Left lobe of liver (tissue), 2 donors: Measurements from ENCODE around the gene RPL29. TPM values are rescaled to one million over a fixed set of nuclear protein-coding genes. Genes with fewer than 3 reads are reported as not detected.

Experiments
- ATAC-seq: fragments of 200-7000 bp; cut with Tn5 transposase; one replicate; pipeline ENCODE4 v1.9.1; 2020; ENCODE audit warnings: mild to moderate bottlenecking, moderate library complexity
- DNase-seq: peaks from one replicate; pipeline ENCODE4 v3.0.0-alpha.2; 2020; ENCODE audit warnings: low spot score
- total RNA-seq: library from RNA; stranded (reverse); gene quantifications from one replicate; pipeline ENCODE4 v1.2.1, GENCODE V29; 2021
- donor health status: DM: no; HTN: no; CAD: no; lungs with moderate emphysema.
- donor health status: DM: no; HTN: yes; CAD: no.

RPL29 gene
- total RNA-seq, 1 donor from 2014 or later, result 392 TPM

- ATAC-seq (no peak), DNase-seq (no peak)
Measured at GRCh38 chr3:52026041-52026440, 30.3 kb upstream of the RPL29 start.

DNA sequence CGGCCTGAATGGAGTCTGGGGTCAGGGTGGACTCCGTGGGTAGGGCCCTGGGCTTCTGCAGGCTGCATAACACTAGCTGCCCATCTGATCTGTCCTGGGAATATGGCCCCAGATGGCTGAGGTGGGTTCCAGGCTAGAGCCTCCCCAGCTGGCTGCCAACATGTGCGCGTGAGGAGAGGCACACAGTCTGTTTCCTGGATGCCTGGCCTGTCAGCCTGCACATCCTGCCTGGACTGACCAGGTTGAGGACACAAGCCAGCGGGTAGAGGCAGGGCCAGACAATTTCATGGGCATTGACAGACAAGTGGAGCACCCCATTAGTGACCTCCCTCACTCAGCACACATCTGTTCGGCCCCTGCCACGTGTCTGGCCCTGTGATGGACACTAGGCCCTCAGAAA lies 29.8 kb upstream of the RPL29 start:
- DNase-seq (no peak), ATAC-seq (no peak)

DNA sequence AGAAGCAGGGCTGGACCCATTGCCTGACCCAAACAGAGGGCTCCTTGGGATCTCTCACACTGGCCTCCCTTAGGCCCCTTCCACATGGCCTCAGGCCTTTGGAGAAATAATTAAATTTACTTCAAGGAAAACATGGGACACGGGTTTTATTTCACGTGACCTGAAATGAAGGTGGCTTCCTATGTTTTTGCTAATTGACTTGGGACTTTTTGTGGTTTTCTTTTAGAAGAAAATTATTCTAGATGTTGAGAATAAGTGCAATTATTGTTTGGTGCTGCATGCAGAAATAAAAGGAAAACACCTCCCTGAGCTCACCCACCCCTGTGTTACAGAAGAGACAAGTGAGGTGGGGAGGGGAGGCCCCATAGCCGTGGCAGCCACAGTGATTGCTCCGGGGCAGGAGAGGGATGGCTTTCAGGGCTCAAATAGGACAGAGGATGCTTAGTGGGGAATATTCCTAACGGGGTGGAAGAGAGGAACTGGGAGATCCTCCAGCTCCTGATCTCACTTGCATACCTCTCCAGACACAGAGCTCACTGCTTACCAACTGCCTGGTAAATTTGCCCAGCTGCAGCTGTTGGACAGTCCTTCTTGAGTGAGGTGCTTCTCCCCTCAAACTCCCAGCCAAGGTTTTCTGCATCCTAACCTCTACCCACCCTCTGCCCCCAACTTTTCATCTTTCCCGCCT lies 29.2 kb upstream of the RPL29 start:
- ATAC-seq, result no peak

DNA sequence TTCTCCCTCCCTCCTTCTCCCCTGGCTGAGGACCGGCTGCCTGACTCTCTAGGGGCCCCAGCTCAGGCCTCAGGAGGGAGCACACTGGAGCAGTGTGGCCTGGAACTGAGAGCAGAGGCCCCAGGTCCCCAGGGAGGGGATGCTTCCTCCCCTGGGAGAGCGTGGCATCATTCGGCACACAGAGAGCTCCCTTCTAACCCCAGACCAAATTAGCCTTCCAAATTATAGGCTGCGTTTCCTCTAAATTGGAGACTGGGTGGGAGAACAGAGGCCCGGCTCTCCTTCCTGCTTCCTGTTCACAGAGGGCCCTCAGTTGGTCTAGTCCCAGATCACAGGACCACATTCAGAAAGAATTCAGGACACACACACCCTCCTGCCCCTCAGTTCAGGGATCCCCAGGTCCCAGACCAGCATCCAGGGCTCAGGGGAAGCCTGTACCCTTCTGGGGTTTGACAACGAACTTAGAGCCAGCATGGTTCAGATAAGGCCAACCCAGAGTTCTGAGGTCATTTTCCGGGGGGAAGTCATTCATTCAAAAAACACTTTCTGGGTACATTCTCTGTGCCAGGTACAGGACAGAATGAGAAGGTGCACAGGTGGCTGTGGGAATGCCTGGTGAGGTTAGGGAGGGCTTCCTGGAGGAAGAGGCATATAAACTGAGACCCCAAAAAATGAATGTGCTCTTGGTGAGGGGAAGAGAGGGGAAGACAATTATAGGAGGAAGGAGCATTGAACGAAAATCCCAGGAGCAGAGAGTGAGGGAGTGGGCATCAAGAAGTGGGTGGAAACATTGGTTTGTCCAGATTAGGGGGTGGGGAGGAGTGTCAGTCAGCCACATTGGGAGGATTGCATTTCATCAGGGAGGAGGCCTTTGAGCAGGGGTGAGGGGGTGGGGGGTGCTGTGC lies 28.4 kb upstream of the RPL29 start:
- DNase-seq (no peak), ATAC-seq (no peak)

More for the DNA sequence above, 29.2 kb upstream of the RPL29 start:
- no peak for DNase-seq

GRCh38 chr3:52023101-52023770 lies 27.5 kb upstream of the RPL29 start:
- DNase-seq, result no peak
- ATAC-seq, result no peak

GRCh38 chr3:52022323-52023100 lies 26.8 kb upstream of the RPL29 start:
- DNase-seq, result no peak

DNA sequence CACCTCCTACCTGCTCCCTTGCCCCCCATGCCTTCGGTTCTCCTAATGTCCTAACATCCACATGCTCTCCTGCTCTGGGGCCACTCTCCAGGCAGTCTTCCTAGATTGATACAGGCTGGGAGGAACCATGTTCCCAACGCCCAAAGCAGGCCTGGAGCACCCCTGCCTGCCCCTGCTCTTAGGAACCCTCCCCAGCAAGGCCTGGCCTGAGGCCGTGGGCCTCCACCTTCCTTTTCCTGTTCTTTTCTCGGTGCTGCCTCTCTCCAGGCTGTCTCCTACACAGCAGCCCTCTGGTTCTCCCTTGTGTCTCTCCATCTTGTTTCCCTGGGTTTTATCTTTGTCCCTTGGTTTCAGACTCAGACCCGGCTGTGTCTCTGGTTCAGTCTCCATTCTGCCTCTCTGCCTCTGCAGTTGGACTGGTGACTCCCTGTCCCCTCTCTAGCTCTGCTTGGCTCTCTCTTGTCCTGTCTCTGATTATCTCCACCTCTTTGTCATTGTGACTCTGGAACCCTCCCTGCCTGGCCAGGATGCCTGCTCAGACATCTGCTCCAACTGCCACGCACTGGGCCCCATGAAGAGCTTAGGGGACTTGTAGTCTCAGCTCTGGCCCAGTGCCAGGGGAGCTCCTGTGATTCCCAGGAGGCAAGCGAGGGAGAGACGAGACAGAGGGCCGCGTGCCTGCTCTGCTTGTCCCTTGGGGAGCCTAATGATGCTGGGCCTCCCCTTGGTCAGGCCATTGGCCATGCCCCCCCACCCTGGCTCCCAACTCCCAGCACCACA lies 26.0 kb upstream of the RPL29 start:
- ATAC-seq (peak; percentile 7), DNase-seq (no peak)

More at GRCh38 chr3:52022323-52023100, 26.8 kb upstream of the RPL29 start:
- ATAC-seq, result no peak

DNA sequence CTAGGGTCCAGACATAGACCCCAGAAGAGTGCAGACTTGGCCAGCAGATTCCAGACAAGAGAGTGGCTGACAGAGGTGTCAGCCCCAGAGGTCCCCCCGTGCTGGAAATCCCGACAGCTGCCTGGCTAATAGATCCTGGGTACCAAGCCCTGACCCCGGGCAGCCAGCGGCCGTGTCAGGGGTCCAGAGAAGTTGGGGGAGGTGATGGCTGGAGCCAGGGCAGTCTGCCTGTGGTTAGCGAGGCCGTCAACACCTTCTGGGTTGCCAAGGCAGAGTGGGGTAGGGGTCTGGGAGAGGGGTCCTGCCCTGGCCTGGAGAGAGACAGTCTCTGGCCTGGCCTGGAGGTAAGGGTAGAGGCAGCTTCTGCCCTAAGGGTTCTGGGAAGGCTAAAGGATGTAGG lies 25.1 kb upstream of the RPL29 start:
- ATAC-seq, result no peak
- no peak for DNase-seq

DNA sequence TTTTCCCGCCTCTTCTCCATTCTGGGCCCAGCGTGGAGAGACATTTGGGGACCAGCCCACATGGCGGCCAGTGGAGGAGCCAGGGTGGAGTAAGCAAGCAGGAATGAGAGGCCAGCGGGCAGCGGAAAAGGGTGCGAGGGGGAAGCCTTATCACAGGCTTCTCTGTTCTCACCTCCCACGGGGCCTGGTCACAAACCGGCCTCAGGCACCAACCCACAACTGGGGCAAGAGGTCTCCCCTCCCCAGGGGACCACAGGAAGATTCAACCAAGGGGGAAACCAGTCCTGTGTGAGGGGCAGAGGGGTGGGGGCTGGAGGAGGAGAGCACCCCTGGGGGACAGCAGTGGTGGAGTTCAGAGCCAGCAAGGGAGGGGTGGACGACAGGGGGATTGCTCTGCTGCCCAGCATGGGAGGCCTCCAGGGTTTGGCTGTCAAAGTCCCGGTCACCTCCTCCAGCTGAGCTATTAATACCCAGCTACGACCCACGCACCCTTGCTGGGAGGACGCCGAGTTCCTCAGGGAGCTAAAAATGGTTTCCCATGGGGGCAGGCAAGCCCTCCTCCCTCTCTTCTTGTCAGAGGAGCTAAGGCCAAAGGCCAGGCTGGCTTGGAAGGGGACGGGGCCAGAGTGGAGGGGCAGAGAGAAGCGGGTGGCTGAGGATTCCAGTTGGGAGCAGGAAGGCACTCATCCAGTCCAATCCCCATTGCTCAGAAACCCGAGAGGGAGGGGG lies 23.8 kb upstream of the RPL29 start:
- ATAC-seq, result peak; percentile 29

GRCh38 chr3:52018319-52019000 lies 22.8 kb upstream of the RPL29 start:
- DNase-seq (no peak), ATAC-seq (no peak)

More for the DNA sequence above, 23.8 kb upstream of the RPL29 start:
- DNase-seq, result no peak

GRCh38 chr3:52017586-52017985 lies 21.9 kb upstream of the RPL29 start:
- no peak for DNase-seq
- ATAC-seq, result no peak

- no peak for ATAC-seq
- DNase-seq, result no peak
Measured at GRCh38 chr3:52015438-52016228, 19.9 kb upstream of the RPL29 start.

DNA sequence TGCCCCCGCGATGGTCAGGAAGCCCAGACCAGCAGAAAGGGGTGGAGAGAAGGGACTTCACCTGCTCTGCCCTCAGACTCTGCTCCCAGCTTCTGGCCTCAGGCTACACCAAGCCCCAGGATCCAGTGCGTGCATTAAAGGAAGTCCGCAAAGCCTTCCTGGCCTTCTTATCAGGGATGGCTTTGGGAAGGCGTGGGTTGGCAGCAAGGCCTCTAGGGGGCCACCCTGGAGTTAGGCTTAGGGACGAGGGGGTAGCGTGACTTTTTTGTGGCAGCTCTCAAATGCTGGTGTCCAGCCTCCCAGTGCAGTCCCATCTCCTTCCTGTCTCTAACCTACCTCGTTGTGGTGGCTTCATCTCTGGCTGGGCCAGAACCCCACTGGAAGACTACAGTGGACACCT lies 18.9 kb upstream of the RPL29 start:
- ATAC-seq, result peak; percentile 20
- no peak for DNase-seq

- DNase-seq, result no peak
- ATAC-seq, result no peak
Measured at GRCh38 chr3:52013802-52014598, 18.3 kb upstream of the RPL29 start.

DNA sequence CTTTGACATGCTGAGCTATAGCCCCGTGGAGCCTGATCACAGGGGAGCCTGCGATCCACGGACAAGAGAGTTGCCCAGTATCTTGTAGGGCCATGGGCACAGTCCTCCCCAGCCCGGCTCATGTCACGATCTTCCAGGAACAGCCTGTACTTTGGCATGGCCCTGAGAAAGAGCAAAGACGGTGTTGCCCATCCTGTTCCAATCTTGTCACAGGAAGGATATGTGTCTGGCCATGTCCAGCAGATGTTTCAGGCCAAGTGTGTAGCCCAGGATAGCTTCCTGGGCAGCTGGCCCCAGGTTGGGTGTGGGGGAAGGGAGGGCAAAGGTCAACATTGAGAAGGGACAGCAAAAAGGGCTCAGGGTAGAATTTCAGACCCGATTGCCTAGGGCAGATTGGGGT lies 17.0 kb upstream of the RPL29 start:
- ATAC-seq (no peak), DNase-seq (no peak)

- ATAC-seq, result no peak
Measured at GRCh38 chr3:52010431-52010830, 14.7 kb upstream of the RPL29 start.

GRCh38 chr3:52007291-52007690 lies 11.6 kb upstream of the RPL29 start:
- DNase-seq (no peak), ATAC-seq (no peak)

More at GRCh38 chr3:52010431-52010830, 14.7 kb upstream of the RPL29 start:
- no peak for DNase-seq
